Stimulated activated CD8-positive, alpha-beta memory T cell treated with anti-CD3 and anti-CD28 coated beads, Interleukin-12 subunit alpha, Interleukin-12 subunit beta, amount 100 ng/mL, for 4 hours (primary cell): Measurements from ENCODE around the gene SLC22A23.

Experiments used
- DNase-seq: peaks from one replicate; pipeline ENCODE4 v3.0.0-alpha.2; 2020; ENCODE audit warnings: low read depth

Gene SLC22A23

DNA sequence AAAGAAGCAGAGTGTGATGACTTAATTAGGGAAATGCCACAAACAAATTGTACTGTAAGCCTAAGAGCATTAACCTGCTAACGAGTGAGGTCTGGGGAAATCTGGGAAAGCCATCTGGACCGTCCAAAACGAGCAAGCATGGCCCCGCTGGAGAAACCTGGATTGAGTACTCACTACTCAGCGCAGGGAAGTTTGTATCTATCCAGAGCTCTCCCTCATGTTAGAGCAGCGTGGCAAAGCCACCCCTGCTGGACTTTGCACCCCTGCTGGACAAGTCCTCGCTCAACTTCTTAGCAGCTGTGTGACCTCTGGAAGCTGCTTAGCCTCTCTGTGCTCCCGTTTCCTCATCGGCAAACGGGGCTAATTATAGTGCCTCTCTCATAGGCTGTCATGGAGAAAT, 160.8 kb downstream of the SLC22A23 start:
- DNase-seq, result no peak

DNA sequence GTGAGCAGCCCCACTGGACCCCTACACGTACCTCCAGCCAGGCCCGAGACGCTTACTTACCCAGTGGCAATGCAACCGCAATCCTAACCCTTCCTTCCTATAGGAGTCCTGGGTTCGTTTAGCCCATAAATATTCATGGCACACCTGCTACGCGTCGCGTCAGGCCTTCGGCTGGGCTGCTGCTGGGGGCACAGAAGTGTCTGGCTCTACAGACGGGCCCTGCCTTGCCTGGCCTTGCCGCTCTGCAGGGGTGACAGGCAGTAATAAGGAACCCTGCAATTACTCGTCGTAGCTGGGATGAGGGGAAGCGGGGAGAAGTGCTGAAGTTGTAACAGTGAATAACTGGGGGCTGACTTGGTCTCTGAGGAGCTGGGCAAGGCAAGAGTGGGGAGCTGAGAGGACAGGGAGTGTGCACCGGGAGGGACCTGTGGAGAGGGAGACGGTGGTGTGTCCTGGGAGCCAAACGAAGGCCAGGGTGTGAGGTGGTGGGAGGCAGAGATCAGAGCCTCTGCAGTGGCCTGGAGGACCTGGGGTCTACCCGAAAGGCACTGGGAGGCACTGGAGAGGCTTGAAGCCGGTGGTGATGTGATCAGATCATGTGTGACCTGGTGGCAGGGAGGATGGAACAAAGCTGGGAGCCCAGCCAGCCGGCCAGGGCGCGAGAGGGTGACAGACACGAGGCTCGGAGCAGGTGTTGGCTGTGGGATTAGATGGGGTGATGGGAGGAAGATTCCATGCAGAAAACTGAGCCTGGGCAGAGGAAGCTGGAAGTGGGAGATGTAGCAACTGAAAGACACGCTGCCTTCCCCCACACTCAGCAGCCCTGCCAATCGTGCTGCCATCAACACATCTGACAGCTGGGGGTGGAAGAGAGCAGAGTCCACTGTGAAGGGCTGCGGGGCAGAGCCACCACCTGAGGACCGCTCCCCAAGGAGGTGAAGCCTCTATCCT, 161.7 kb downstream of the SLC22A23 start:
- no peak for DNase-seq

DNA sequence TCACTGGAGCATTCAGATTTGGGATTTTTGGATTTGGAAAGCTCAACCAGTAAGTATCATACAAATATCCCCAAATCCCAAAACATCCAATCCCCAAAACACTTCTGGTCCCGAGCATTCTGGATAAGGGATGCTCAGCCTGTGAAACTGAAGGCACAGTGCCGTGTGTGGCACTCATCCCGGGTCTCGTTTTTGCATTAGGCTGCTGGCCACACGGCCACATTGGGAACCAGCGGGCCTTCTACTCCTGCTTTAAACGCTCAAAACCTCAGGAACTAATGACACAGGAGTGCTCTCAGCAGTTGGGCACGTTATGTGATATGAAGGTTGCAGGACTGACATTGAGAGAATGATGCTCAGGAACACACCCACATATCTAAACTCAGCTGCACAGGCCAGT, 162.5 kb downstream of the SLC22A23 start:
- DNase-seq, result no peak

DNA sequence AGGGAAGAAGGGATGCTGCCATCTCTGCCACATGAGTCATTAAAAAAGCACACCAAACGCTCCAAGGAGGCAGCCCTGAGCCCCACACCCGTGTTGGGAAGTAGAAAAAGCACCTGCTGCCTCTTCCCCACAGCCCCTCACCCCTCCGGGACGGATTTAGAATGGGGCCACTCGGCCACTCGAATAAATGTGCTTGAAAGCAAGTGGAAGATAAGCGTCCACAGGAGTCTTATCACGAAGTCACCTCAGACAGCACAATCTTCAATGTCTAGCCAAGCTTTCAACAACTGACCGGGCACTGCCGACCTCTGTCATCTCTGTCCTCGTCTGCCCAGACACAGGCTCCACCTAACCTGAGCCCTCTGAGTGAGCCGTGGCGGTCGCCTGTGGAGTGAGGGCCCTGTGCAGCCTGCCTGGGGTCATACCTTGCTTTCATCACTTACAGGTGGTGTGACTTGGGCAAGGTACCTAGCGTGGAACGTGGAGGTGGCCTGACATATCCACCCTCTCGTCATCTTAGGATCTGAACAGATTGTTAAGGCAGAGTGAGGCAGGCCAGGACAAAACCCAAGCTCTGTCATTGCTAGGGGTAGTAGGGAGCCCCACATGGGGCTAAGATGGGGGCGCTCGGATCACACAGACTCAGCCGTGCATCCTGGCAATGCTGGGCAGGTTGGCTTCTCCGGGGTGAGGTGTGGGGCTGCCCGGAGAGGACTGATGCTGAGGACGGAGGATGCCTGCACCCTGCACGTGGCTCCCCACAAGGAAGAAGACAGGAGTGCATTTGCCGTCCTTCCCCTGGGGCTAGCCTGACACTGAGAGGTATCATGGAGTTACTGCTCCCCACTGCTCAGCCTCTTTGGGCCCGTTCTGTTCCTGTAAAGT, 163.3 kb downstream of the SLC22A23 start:
- DNase-seq, result no peak

DNA sequence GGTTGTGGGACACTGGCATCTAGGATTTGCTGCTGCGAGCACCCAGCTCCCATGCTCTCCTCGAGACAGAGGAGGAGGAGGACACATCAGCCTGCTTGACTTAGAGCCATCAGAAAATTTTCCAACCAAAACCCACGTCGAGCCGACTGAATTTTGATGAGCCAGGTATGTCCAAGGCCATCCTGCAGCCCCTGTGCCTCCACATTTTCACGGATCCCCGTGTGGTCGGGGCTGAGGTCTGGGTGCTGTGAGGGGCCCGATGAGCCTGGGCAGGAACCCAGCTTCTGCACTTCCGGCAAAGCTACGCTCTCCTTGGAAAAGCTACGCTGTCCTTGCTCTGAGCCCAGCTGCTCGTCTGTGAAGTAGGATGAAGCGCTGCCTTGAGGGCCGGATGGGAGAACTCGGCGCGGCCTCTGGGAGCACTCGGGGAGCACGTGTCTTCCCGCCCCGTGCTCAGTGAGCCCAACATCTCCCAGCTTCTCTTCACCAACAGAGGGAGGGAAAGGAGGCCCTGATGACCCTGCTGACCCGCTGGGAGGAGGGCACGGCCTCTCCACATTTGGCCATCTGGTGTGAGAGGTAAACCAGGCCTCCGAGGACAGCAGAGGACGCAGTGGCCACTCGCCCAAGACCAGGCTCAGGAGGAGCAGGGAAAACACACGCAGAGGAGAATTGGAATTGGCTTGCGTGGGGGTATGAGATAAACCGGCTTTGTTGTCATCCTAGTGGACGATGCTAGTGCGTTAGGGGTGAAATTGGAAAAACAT, 164.2 kb downstream of the SLC22A23 start:
- no peak for DNase-seq

DNA sequence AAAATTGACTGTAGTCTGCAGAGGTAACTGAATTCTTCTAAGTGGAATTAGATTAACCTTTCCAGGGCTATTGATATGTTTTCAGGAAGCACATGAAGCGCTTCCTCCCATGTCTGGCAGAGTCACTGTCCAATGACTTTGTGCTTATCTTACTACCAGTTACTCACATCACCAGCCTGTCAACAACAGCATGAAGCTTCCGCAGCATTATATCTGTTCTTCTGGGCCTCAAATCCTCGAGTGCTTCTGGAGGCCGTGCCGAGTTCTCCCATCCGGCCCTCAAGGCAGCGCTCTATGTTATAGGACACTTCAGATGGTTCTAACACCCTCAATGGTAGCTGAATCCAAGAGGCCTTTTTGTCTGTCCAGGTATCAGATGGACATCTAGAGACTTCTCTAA, 164.9 kb downstream of the SLC22A23 start:
- DNase-seq, result no peak

DNA sequence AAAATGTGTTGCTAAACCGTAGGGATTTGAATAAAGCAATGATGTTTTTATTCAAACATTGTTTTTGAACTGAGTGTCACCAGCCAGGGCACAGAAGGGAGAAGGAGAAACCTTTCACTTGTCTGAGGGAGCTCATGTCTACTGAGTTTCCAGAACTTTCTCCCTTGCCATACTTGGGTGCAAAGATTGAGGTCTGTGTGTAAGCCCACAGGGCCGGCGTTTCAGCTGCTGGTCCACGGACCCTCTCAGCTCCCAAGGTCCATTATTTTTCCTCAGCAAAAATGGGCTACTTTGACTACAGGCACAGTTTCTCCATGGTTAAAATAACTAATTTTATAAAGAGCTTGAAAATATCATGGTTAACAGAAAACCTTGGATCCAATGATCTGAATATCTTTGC, 165.5 kb downstream of the SLC22A23 start:
- no peak for DNase-seq

DNA sequence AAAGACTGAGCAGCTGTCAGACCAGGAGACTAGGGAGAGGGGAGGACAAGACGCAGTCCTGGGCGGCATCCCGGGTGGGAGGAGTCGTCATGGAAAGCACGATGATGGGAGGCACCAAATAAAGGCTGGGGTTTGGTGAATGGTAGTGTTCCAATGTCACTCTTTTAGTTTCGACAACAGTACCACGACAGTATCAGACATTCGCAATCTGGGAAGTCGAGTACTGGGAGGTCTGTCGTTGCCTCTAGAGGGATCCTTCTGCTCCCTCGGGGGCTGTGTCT, 166.0 kb downstream of the SLC22A23 start:
- no peak for DNase-seq

DNA sequence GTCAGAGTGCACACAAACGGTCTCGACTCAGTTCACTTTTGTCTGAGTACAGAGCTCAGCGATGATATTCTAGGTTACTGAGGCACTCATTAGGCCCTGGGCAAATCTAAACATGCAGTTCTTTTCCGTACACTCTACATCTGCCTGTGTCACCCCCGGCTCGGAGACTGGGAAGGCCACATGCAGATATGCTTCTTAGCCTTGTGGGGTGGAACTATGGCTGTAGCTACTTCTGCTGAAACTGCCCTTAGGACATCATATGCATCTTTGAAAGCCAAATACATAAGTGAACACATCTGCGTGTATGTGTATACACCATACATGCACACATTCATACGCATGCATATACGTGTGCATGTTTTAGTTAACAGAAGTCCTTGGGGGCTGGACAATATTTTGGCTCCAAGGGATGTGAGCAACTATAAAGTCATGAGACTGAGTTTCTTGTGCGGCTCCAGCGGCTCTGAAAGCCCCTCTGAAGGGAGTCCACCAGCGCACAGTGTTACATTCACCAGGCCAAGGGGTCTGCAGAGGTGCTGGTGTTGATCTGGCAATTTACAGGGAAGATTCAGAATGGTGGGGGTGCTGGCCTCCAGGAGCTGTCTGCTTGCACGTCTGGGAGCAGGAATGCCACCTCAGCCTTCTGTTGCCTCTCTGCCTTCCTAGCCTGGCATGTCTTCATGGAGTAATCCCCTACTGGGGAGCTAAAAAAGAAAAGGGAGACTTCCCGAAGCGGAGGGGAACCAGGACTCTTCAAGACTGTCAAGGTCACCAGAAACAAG, 166.5 kb downstream of the SLC22A23 start:
- no peak for DNase-seq

DNA sequence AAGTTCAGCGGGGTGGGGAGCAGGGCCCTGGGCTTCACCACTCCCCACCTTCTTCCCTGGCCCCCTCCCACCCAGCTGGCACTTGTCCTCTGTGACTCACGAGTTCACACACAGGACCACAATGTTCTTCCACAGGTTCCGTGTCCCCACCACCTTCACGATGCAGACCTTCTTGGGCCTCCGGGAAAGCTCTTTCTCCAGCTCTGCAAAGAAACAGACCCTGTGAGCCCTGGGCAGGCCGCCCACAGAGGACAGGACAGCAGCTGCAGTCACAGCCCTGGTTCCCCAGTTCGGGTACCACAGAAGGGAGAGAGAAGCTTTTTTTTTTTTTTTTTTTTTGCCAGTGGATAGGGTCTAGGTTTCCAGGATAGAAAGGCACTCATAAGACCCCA, 167.2 kb downstream of the SLC22A23 start:
- DNase-seq, result no peak

DNA sequence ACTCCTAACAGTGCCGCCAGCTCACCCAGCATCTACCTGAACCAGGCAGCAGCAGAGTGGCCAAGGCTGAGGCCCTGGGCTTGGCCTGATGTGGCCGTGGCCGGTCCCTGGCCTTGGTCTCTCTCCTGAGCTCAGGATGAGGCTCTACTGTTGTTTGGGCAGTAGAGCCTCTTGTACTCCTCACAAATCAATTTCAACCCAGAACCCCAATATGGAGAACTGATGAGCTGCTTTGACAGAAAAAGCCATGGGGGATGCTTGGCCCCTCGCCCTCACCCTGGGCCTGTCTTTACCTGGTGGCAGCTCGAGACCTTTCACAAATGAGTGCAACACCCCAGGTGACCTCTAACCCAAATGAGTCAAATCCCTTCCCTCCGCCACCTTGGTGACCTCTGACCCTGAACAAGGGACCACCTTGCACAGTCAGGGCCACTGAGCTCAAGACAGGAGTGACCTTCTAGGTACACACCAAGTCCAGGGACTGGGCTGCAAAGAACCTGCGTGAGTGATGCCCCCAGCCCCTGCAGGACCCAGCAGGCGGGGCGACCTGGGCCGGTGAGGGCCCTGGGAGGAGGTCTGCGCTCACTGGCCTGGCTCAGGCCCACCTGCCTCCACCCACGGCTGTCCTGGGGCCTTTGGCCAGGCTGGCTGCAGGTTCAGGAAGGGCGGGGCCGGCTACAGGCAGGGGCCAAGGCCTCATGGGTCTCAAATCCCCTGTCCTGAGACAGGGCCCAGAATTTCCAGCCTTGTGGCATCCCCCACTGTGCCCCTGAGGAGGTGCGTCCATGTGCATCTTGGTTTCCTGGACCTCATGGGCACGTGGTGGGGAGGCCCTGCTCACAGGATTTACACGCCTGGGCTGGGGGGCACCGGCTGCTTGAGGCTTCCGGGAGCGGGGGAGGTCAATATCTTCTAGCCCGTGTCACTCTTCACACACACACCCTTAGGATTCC, 167.9 kb downstream of the SLC22A23 start:
- no peak for DNase-seq

DNA sequence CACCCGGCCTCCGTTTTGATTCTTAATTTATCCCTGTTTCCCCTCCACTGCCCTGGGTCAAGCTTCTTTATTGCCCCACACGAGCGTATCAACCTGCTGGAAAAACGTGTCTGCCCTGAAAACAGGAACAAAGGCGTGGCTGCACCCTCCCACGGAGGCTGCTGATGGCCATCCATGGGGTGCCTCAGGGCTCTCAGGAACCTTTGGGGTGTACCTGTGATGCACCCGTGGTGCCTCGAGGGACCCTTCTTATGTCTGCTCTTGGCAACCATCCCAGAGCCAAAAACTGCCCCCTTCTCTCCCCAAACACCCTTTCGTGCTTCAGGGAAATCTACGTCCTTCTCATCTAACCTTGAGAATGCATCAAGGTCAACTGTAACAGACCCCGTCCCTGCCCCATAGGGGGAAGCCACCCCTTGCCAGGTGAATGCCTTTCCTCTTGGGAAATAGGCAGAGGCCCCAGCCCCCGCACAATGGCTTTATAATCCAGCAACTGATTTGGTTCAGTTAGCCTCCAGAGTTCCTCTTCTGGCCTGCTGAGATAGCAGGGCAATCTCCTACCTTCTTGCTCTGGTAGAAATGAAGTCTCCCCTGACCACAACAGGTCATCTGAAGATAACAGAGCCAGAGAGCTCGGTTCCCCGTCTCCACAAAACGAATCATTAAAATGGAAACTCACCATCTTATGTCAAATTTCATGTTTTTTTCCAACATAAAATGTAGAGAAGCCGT, 168.7 kb downstream of the SLC22A23 start:
- DNase-seq, result no peak

DNA sequence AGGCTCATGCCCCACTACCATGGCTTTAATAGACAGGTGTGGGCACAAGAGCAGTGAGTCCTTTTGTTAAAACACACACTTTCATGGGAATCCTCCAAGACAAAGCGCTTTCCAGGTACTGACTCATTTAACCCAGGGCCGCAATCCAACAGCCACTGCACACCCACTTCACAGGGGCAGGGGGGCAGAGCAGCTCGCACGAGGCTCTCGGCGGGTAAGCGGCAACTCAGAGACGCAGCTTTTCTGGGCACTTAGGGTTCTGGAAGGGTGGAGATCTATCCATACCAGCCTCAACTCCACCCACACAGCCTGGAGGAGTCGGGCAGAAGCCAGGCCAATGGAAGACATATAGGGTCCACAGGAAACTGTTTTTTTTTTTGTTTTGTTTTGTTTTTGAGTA, 169.5 kb downstream of the SLC22A23 start:
- no peak for DNase-seq

DNA sequence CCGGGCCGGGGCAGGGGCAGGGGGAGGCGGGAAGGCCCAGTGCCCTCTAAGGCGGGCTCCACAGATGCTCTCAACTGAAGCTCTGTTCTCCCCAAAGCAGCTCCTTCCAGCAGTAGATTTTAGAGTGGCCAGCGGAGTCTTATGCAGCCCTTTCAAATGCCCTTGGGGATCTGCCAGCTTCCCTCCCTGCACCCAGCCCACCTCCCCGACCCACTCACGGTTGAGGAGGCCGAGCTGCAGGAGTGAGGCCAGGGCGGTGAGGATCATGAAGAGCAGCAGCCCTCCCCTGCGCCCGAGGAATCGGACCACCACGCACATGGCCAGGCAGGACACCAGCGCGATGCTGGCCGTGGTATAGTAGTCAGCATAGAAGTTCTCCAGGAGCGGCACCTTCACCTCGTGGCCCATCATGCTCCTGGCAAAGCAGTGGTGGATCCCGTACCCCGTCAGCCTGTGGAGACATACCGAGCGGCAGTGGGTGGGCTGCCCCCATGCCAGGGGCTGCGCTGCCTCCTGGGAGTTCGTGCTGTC, 170.1 kb downstream of the SLC22A23 start:
- no peak for DNase-seq

DNA sequence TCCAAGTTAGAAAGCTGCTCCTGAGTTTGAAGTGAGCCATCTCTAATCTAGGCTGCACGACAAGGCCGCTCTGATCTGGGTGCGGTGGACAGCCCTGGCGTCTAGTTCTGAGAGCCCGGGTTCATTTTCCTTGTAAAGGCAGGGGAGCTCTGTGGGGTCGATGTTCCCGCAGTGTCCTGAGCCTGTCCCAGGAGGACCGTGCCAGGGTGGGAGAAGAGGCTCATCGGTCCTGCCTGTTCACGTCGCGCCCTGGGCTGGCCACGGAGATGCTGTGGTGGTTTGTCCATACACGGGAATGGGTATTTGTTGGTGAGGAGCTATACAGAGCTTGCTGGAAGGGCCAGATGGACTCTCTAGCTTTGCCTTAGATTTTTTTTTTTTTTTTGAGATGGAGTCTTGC, 171.1 kb downstream of the SLC22A23 start:
- no peak for DNase-seq

DNA sequence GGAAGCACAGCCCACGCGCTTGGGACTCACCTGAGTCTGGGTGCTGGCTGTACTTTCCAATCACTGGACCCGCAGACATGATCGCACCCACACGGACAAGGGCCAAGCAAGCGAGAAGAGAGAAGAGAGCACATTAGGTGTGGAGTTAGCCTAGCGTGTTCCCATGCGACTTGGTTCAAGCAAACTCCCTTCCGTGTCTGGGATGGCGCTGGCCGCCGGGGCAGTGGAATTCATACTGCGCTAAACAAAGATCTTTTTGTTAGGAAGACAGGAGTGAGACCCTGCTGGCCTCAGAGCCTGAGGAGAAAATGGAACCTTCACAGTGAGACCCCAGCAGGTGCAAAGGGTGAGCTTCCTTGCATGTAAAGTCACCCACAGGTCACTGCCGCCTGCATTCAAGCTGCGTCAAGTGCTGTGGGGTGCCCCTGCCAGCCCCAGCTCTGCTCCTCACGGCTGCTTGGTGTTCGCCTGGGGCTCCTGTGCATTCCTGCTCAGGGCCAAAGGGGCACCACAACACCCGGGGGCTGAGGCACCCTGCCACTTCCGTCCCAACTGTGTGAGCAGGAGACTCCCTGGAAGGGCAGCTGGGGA, 171.7 kb downstream of the SLC22A23 start:
- DNase-seq, result no peak

DNA sequence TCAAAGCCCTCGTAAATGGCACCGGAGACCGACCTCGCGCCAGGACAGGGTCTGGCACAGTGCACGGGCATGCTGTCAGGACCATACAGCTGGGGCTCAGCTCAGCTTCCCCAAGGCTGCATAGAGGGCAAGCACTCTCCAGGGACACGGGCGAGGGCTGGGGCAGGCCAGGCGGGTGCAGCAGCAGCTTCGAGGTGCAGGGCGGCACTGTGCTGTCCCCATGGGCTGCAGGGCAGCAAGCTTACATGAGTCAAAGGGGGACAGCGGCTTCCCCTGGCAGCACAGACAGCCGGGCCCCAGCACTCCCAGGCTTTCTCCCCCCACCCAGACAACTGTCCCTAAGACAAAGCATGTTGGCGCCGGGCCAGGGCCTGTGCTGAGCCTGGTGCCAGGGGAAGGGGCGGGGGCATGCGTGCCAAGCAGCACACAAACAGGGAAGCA, 172.4 kb downstream of the SLC22A23 start:
- DNase-seq, result no peak

DNA sequence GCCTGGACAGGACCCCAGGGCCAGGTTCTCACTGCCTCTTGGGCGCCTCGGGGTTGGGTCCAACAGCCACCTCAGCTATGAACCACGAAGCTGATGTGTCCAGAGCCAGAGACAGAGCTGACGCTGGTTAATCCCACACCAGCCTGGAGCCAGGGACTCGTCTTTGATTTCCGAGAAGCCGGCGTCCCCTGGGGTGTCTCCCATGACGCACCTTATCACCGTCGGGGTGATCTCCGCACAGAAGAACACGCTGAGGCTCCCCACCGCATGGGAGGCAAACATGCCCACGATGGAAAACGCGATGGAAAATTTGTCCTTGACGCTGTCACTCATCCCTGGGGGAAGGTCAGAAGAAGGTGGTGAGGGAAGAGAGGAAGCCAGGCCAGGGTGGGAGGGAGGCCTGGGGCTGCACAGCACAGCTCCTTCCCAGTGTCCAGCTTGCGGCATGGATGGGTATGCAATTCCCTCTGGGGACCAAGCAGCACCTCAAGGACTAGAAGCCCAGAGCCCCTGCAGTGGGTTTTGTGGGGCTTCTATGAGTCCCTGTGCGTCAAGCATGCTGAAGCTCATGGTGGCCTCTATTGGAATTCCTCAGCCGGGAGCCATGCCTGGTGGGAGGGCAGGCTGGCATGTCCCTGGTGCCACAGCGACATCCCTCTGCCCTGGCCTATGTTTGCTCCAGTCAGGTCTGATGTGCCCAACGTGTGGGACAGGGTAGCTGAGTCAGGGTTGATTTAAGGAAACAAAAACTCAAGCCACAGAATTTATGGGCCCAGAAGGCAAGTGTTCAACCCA, 173.0 kb downstream of the SLC22A23 start:
- DNase-seq, result no peak
